IPS-11a (cell line): ENCODE measurements around the gene PLB1.
"Not testable (repeated sequence)": the region's sequence is repeated elsewhere in the genome, so short reads cannot be mapped to it uniquely, and the experiment has no call there.

ENCODE experiments used
- H3K4me3 ChIP-seq: one replicate; pipeline ENCODE4 v1.5.1; 2013; ENCODE audit warnings: low read depth, low read length, control low read depth

Gene PLB1

GRCh38 chr2:28656937-28657615 is 161.2 kb downstream of the PLB1 start:
- H3K4me3 ChIP-seq: no peak overlapping the region

- no peak overlapping the region for H3K4me3 ChIP-seq
Observed at GRCh38 chr2:28658369-28658768, 162.5 kb downstream of the PLB1 start.

GRCh38 chr2:28659127-28659526 is 163.3 kb downstream of the PLB1 start:
- no peak overlapping the region for H3K4me3 ChIP-seq

- H3K4me3 ChIP-seq: no peak overlapping the region
Observed at GRCh38 chr2:28661589-28662001, 165.7 kb downstream of the PLB1 start.

GRCh38 chr2:28662044-28662443 is 166.2 kb downstream of the PLB1 start:
- no peak overlapping the region for H3K4me3 ChIP-seq

- no peak overlapping the region for H3K4me3 ChIP-seq
Observed at GRCh38 chr2:28662468-28663181, 166.8 kb downstream of the PLB1 start.

GRCh38 chr2:28663359-28663758 is 167.5 kb downstream of the PLB1 start:
- no peak overlapping the region for H3K4me3 ChIP-seq

- no peak overlapping the region for H3K4me3 ChIP-seq
Observed at GRCh38 chr2:28664120-28664842, 168.4 kb downstream of the PLB1 start.

- H3K4me3 ChIP-seq: no peak overlapping the region
Observed at GRCh38 chr2:28665041-28665704, 169.3 kb downstream of the PLB1 start.

GRCh38 chr2:28665811-28666377 is 170.0 kb downstream of the PLB1 start:
- not testable (repeated sequence) for H3K4me3 ChIP-seq

GRCh38 chr2:28666496-28667184 is 170.8 kb downstream of the PLB1 start:
- H3K4me3 ChIP-seq: no peak overlapping the region

GRCh38 chr2:28667261-28667660 is 171.4 kb downstream of the PLB1 start:
- H3K4me3 ChIP-seq: no peak overlapping the region

- H3K4me3 ChIP-seq: no peak overlapping the region
Observed at GRCh38 chr2:28668106-28668814, 172.4 kb downstream of the PLB1 start.

GRCh38 chr2:28668880-28669279 is 173.0 kb downstream of the PLB1 start:
- H3K4me3 ChIP-seq: no peak overlapping the region

GRCh38 chr2:28670856-28671255 is 175.0 kb downstream of the PLB1 start:
- H3K4me3 ChIP-seq: no peak overlapping the region

- no peak overlapping the region for H3K4me3 ChIP-seq
Observed at GRCh38 chr2:28673338-28673737, 177.5 kb downstream of the PLB1 start.

- H3K4me3 ChIP-seq: no peak overlapping the region
Observed at GRCh38 chr2:28674062-28674712, 178.3 kb downstream of the PLB1 start.

- H3K4me3 ChIP-seq: no peak overlapping the region
Observed at GRCh38 chr2:28674713-28675068, 178.8 kb downstream of the PLB1 start.

GRCh38 chr2:28676152-28676835 is 180.4 kb downstream of the PLB1 start:
- H3K4me3 ChIP-seq: no peak overlapping the region
